NCI-H1092 (cell line): Measurements from ENCODE around the gene SPAAR.

ENCODE experiments used
- DNase-seq: peaks from one replicate; lab custom pipeline; 2025; lab: John Stamatoyannopoulos, UW

The SPAAR gene

GRCh38 chr9:35948451-35948850 lies 39.2 kb downstream of the SPAAR start:
- DNase-seq, result no peak

- DNase-seq, result no peak
Measured at GRCh38 chr9:35948901-35949318, 39.6 kb downstream of the SPAAR start.

- DNase-seq, result no peak
Measured at GRCh38 chr9:35951736-35952135, 42.4 kb downstream of the SPAAR start.

GRCh38 chr9:35952526-35953191 lies 43.4 kb downstream of the SPAAR start:
- DNase-seq, result no peak

- DNase-seq, result peak; percentile 68
Measured at GRCh38 chr9:35954942-35955546, 45.8 kb downstream of the SPAAR start.

GRCh38 chr9:35956651-35957050 lies 47.4 kb downstream of the SPAAR start:
- DNase-seq, result no peak

- DNase-seq, result no peak
Measured at GRCh38 chr9:35958104-35958837, 49.0 kb downstream of the SPAAR start, which contains the start of gene OR2S2. Gene OR2S2, minus strand, starts transcription at chr9:35958154. Its CDS starts 56 bp downstream, at chr9:35958098.

- DNase-seq, result no peak
Measured at GRCh38 chr9:35960039-35960655, 50.9 kb downstream of the SPAAR start.
